GM18870 (cell line): ENCODE results near the gene KCNMB1.

Source experiments
- ATAC-seq: cut with Tn5 transposase; IDR thresholded peaks from one replicate; pipeline ENCODE4 v1.9.1; 2021; ENCODE audit warnings: moderate library complexity; ENCODE audit not compliant: unreplicated experiment

The KCNMB1 gene

GRCh38 chr5:170416526-170416925 is 27.4 kb upstream of the KCNMB1 start:
- ATAC-seq, result no peak

- no peak for ATAC-seq
Measured at GRCh38 chr5:170414786-170415185, 25.6 kb upstream of the KCNMB1 start.

- no peak for ATAC-seq
Measured at GRCh38 chr5:170413897-170414296, 24.7 kb upstream of the KCNMB1 start.

GRCh38 chr5:170411100-170411499 is 21.9 kb upstream of the KCNMB1 start:
- ATAC-seq, result no peak

- ATAC-seq, result no peak
Measured at GRCh38 chr5:170410401-170410800, 21.2 kb upstream of the KCNMB1 start.

- ATAC-seq, result no peak
Measured at GRCh38 chr5:170408877-170409660, 19.9 kb upstream of the KCNMB1 start.

GRCh38 chr5:170408226-170408625 is 19.1 kb upstream of the KCNMB1 start:
- no peak for ATAC-seq

GRCh38 chr5:170407062-170407461 is 17.9 kb upstream of the KCNMB1 start:
- no peak for ATAC-seq

- ATAC-seq, result no peak
Measured at GRCh38 chr5:170405817-170406216, 16.6 kb upstream of the KCNMB1 start.

GRCh38 chr5:170404398-170404797 is 15.2 kb upstream of the KCNMB1 start:
- ATAC-seq, result no peak

GRCh38 chr5:170403675-170404074 is 14.5 kb upstream of the KCNMB1 start:
- ATAC-seq, result no peak

- ATAC-seq, result no peak
Measured at GRCh38 chr5:170402508-170402907, 13.3 kb upstream of the KCNMB1 start.

- ATAC-seq, result no peak
Measured at GRCh38 chr5:170397059-170397458, 7.9 kb upstream of the KCNMB1 start.

- ATAC-seq, result no peak
Measured at GRCh38 chr5:170393958-170394357, 4.8 kb upstream of the KCNMB1 start.

GRCh38 chr5:170393235-170393634 is 4.1 kb upstream of the KCNMB1 start:
- no peak for ATAC-seq

GRCh38 chr5:170390472-170390871 is 1.3 kb upstream of the KCNMB1 start:
- no peak for ATAC-seq

GRCh38 chr5:170389550-170389892 is 354 bp upstream of the KCNMB1 start:
- no peak for ATAC-seq

- ATAC-seq, result no peak
Measured at GRCh38 chr5:170387775-170388639, 1.2 kb downstream of the KCNMB1 start.

GRCh38 chr5:170386743-170387395 is 2.3 kb downstream of the KCNMB1 start:
- no peak for ATAC-seq

GRCh38 chr5:170383227-170383626 is 5.9 kb downstream of the KCNMB1 start:
- ATAC-seq, result no peak

- ATAC-seq, result no peak
Measured at GRCh38 chr5:170382790-170383189, 6.4 kb downstream of the KCNMB1 start.
